ENCODE measurements around the gene TAS2R30. TPM values are rescaled to one million over a fixed set of nuclear protein-coding genes. Genes with fewer than 3 reads are reported as not detected.

Gene TAS2R30
- 12.6 and 13.7 TPM in 2 replicates for total RNA-seq

GRCh38 chr12:11134305-11134704 lies at the start of gene TAS2R30:
Gene TAS2R30, minus strand, starts transcription at chr12:11134644. Its CDS starts 400 bp downstream, at chr12:11134244.

GRCh38 chr12:11171145-11171968 lies 36.9 kb upstream of the TAS2R30 start, which contains the start of gene SMIM10L1:
Gene SMIM10L1, plus strand, starts transcription at chr12:11171194. Its CDS starts 163 bp downstream, at chr12:11171357.

GRCh38 chr12:11092128-11092527 lies 42.3 kb downstream of the TAS2R30 start, which contains the start of gene TAS2R43:
Gene TAS2R43, minus strand, starts transcription at chr12:11092313. Its CDS starts 84 bp downstream, at chr12:11092229.

Small RNAs within 50 kb of the gene (small RNA-seq; reads per million reads assigned to genes)
- not detected for gene AC018630.1

Other genes with a start within 250 kb of the TAS2R30 start
- 4.5 and 4.6 TPM in 2 replicates for gene TAS2R13, start 225.1 kb downstream of the TAS2R30 start, total RNA-seq
- 0.54 TPM in 1 of 2 replicates, not detected in the other for gene PRH2, start 205.4 kb downstream of the TAS2R30 start, total RNA-seq
- gene TAS2R14, start 195.4 kb downstream of the TAS2R30 start, total RNA-seq = 8.0 and 9.1 TPM in 2 replicates
- 5.7 and 7.8 TPM in 2 replicates for gene TAS2R50, start 147.7 kb downstream of the TAS2R30 start, total RNA-seq
- gene TAS2R20, start 136.3 kb downstream of the TAS2R30 start, total RNA-seq = 6.7 and 7.2 TPM in 2 replicates
- gene TAS2R19, start 112.0 kb downstream of the TAS2R30 start, total RNA-seq = 10.5 and 11.1 TPM in 2 replicates
- 11.8 and 12.4 TPM in 2 replicates for gene TAS2R31, start 103.2 kb downstream of the TAS2R30 start, total RNA-seq
- 6.0 and 7.1 TPM in 2 replicates for gene TAS2R46, start 72.3 kb downstream of the TAS2R30 start, total RNA-seq
- gene TAS2R43, start 42.3 kb downstream of the TAS2R30 start, total RNA-seq = 1.8 TPM in 1 of 2 replicates, not detected in the other
- gene SMIM10L1, start 36.5 kb upstream of the TAS2R30 start, total RNA-seq = 9.1 and 9.7 TPM in 2 replicates
- not detected in 2 replicates for gene TAS2R42, start 52.3 kb upstream of the TAS2R30 start, total RNA-seq
- not detected in 2 replicates for gene PRB3, start 135.1 kb upstream of the TAS2R30 start, total RNA-seq
- gene PRB4, start 175.8 kb upstream of the TAS2R30 start, total RNA-seq = not detected in 2 replicates